Colonic mucosa (tissue), 4 donors: Measurements from ENCODE around the gene USP10. TPM values are rescaled to one million over a fixed set of nuclear protein-coding genes. Genes with fewer than 3 reads are reported as not detected.
A peak's percentile ranks its signal among the peaks of the same experiment; 100 is the strongest.

ENCODE experiments used
- DNase-seq: peaks from one replicate; pipeline ENCODE4 v3.0.0-alpha.2; 2020
- H3K27ac ChIP-seq: fragments of 200-600 bp; one replicate; pipeline ENCODE4 v1.8.0; 2021
- H3K27me3 ChIP-seq: fragments of 200-600 bp; one replicate; pipeline ENCODE4 v1.8.0; 2021
- H3K36me3 ChIP-seq: fragments of 200-600 bp; one replicate; pipeline ENCODE4 v1.8.0; 2021
- H3K4me1 ChIP-seq: fragments of 200-600 bp; one replicate; pipeline ENCODE4 v1.8.0; 2021; ENCODE audit warnings: mild to moderate bottlenecking
- H3K4me3 ChIP-seq: fragments of 200-600 bp; one replicate; pipeline ENCODE4 v1.8.0; 2021
- H3K9ac ChIP-seq, 2 donors: one replicate each; pipeline ENCODE4 v1.7.0; 2013; ENCODE audit warnings: control low read depth in 2 of 2, low read depth in 2 of 2, low read length in 2 of 2
- H3K9me3 ChIP-seq: fragments of 200-600 bp; one replicate; pipeline ENCODE4 v1.8.0; 2021
- CTCF ChIP-seq: fragments of 200-600 bp; IDR thresholded peaks from one replicate; pipeline ENCODE4 v1.8.0; 2022; ENCODE audit warnings: antibody characterized with exemption, mild to moderate bottlenecking
- intact Hi-C: fragments of 100-400 bp; cut with DNase I; formaldehyde crosslinking; loops from one replicate; pipeline ENCODE4 v1.14.1; 2022
- total RNA-seq, 2 donors: library from RNA; stranded (reverse); fragmentation: NEBNext Ultra II Directional in 1 of 2; extraction: Animal tissue kit (Norgen Biotek cat#: 25700) in 1 of 2; gene quantifications; one replicate each; pipeline ENCODE4 v1.2.1, GENCODE V29; 2021
- donor health status: healthy.
- donor health status: DM: no; HTN: no; CAD: no.
- donor health status: DM: no; HTN: no; CAD: no.

The USP10 gene
- total RNA-seq, 2 donors from 2014 or later, result 70.0 to 88.2 TPM

DNA sequence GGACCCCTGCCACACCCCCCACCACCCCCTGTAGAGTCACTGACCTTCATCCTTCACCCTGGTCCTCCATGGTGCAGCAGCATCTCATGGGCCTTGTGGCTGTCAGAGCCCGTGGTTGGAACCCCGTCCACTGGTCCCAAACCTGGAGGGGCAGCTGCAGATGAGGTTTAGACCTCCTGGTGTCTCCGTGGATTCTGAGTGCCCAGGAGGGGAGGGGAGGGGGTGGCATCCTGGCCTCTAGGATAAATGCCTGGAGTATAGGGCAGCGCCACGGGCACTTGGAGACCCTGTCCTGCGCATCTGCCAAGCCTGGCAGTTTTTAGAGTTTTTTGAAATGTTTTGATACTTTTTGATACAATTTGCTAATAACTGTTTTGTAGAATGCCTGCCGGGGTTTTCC, 34.0 kb upstream of the USP10 start:
- Histone ChIP-seq H3K9ac (no peak overlapping the region), H3K9me3 (no peaks in the 10 kb centered on the region), H3K27me3 (no peaks in the 10 kb centered on the region), H3K36me3 (peaks cover 5% of the 10 kb centered on the region), H3K4me1 (no peaks in the 10 kb centered on the region), H3K4me3 (no peak overlapping the region), H3K27ac (no peak overlapping the region)
- no peak for TF ChIP-seq CTCF
- DNase-seq, result no peak
- intact Hi-C loops, result no loop called here

GRCh38 chr16:84667600-84668309, 32.0 kb upstream of the USP10 start:
- intact Hi-C loops, result no loop called here
- Histone ChIP-seq H3K4me3 (no peak overlapping the region), H3K9me3 (no peaks in the 10 kb centered on the region), H3K27ac (no peak overlapping the region), H3K27me3 (no peaks in the 10 kb centered on the region), H3K36me3 (no peaks in the 10 kb centered on the region), H3K4me1 (no peaks in the 10 kb centered on the region), H3K9ac (no peak overlapping the region)
- TF ChIP-seq CTCF, result no peak
- no peak for DNase-seq

DNA sequence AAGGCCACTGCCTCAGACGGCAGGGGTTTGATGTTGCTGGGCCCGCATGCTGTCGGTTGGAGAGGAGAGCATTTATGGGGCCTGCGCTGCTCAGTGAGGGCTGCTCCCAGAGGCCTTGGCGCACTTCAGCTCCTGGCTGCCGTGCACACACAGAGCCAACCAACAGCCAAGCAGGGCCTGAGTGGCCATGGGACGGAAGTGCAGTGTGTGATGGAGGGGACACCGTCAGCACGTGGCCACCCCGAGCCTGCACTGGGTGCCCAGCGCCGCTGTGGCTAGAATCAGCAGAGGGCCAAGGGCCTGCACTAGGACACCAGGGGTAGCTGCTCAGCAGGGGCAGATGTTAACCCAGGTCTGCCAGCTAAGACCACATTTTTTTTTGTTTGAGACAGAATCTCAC, 29.7 kb upstream of the USP10 start:
- DNase-seq, result no peak
- no peaks in the 10 kb centered on the region for H3K9me3 ChIP-seq
- H3K9ac ChIP-seq, result no peak overlapping the region
- H3K36me3 ChIP-seq, result no peaks in the 10 kb centered on the region
- TF ChIP-seq CTCF, result no peak
- H3K27ac ChIP-seq, result no peak overlapping the region
- intact Hi-C loops, result loop anchor here (5.0 kb wide), 1 partner anchor 297 kb away; no protein-coding TSS in a partner anchor
- no peak overlapping the region for H3K4me3 ChIP-seq
- no peaks in the 10 kb centered on the region for H3K27me3 ChIP-seq
- no peaks in the 10 kb centered on the region for H3K4me1 ChIP-seq

GRCh38 chr16:84672276-84673202, 27.3 kb upstream of the USP10 start:
- Histone ChIP-seq H3K9ac (no peak overlapping the region), H3K27ac (no peak overlapping the region), H3K27me3 (no peaks in the 10 kb centered on the region), H3K4me1 (no peaks in the 10 kb centered on the region), H3K36me3 (no peaks in the 10 kb centered on the region), H3K9me3 (no peaks in the 10 kb centered on the region), H3K4me3 (no peak overlapping the region)
- DNase-seq, result peak; percentile 82
- intact Hi-C loops, result loop anchor here (2.0 to 5.0 kb wide), 2 partner anchors 52 to 295 kb away; no protein-coding TSS in a partner anchor
- peak; percentile 92 for TF ChIP-seq CTCF

- intact Hi-C loops, result loop anchor here (2.0 to 5.0 kb wide), 2 partner anchors 52 to 294 kb away; no protein-coding TSS in a partner anchor
- H3K36me3 ChIP-seq, result no peaks in the 10 kb centered on the region
- H3K27me3 ChIP-seq, result no peaks in the 10 kb centered on the region
- H3K9ac ChIP-seq, result no peak overlapping the region
- no peak for TF ChIP-seq CTCF
- no peak overlapping the region for H3K27ac ChIP-seq
- DNase-seq, result no peak
- no peak overlapping the region for H3K4me3 ChIP-seq
- H3K9me3 ChIP-seq, result no peaks in the 10 kb centered on the region
- no peaks in the 10 kb centered on the region for H3K4me1 ChIP-seq
Observed at GRCh38 chr16:84673203-84673535, 26.6 kb upstream of the USP10 start.
